K562 (cell line): ENCODE data around the gene PTPRF. TPM values are rescaled to one million over a fixed set of nuclear protein-coding genes. Genes with fewer than 3 reads are reported as not detected.

Experiments
- ATAC-seq: fragments of 200-7000 bp; cut with Tn5 transposase; 3 replicates; pipeline ENCODE4 v1.9.1; 2020; ENCODE audit warnings: moderate library complexity
- BruUV-seq: library from RNA; stranded (reverse); fragments of 400-500 nt; replicated peaks from 2 replicates; lab custom pipeline; 2021; lab: Mats Ljungman, UMichigan
- CTCF ChIA-PET: fragments of 300-600 bp; formaldehyde crosslinking; extraction: SDS; loops from one replicate; lab custom pipeline; 2021; ENCODE audit warnings: low intra/inter-chr PET ratio; lab: Yijun Ruan, JAX
- POLR2A ChIA-PET: fragments of 300-600, 350-650 bp; sonication (Branson Sonifier 250); formaldehyde crosslinking; extraction: SDS; loops from one replicate; lab custom pipeline; 2021; ENCODE audit warnings: antibody characterized with exemption, inconsistent platforms; lab: Yijun Ruan, JAX
- DNase-seq, 4 experiments: peaks; one replicate each; pipeline versions ENCODE4 v3.0.0 to v3.0.0-alpha.2; 2011 to 2018; ENCODE audit warnings: low spot score in 3 of 4, mixed read lengths in 3 of 4; ENCODE audit errors: extremely low read depth in 1 of 4
- FAIRE-seq: peaks from 2 replicates; lab custom pipeline; 2011; peaks lifted over from hg19 to GRCh38; lab: Jason Lieb, UNC
- H2AFZ ChIP-seq: 2 replicates; pipeline ENCODE4 v1.6.0; 2011; ENCODE audit warnings: low read depth, low read length, control low read depth, inconsistent platforms
- H3K27ac ChIP-seq: fragments of 200-600 bp; 3 replicates; pipeline ENCODE4 v1.8.0; 2011; ENCODE audit warnings: low read depth, mild to moderate bottlenecking, control low read depth, inconsistent platforms, low read length, moderate library complexity, mixed read lengths; ENCODE audit errors: extremely low read depth
- H3K27me3 ChIP-seq, 2 experiments: fragments of 300-600 bp in 1 of 2; 2 replicates in 1 of 2; 3 replicates in 1 of 2; pipeline versions ENCODE4 v1.6.0 to v1.8.0; 2011; ENCODE audit warnings: inconsistent platforms in 2 of 2, low read length in 2 of 2, mild to moderate bottlenecking in 1 of 2, mixed read lengths in 1 of 2, moderate library complexity in 1 of 2; ENCODE audit not compliant: control insufficient read depth in 2 of 2, insufficient read depth in 2 of 2
- H3K36me3 ChIP-seq: fragments of 300-600 bp; 3 replicates; pipeline ENCODE4 v1.8.0; 2011; ENCODE audit warnings: mild to moderate bottlenecking, low read length, inconsistent platforms; ENCODE audit not compliant: control insufficient read depth, insufficient read depth
- H3K4me1 ChIP-seq, 2 experiments: fragments of 200-600 bp in 1 of 2; replicated peaks in 1 of 2; 2 replicates in 1 of 2; 3 replicates in 1 of 2; pipeline versions ENCODE4 v1.5.1 to v1.8.0; 2011; ENCODE audit warnings: inconsistent platforms in 2 of 2, low read length in 2 of 2, mild to moderate bottlenecking in 1 of 2, mixed read lengths in 1 of 2, moderate library complexity in 1 of 2; ENCODE audit not compliant: control insufficient read depth in 2 of 2, insufficient read depth in 2 of 2
- H3K4me2 ChIP-seq: 2 replicates; pipeline ENCODE4 v1.6.1; 2011; ENCODE audit warnings: low read length, control low read depth, inconsistent platforms, mixed read lengths; ENCODE audit not compliant: insufficient read depth
- H3K4me3 ChIP-seq: fragments of 200-600 bp; sonication (generic), shearing (Covaris generic); 2 replicates; pipeline ENCODE4 v1.5.1; 2016; ENCODE audit warnings: control low read depth, inconsistent platforms
- H3K79me2 ChIP-seq: fragments of 200-600 bp; 3 replicates; pipeline ENCODE4 v1.8.0; 2011; ENCODE audit warnings: low read length, inconsistent platforms; ENCODE audit not compliant: control insufficient read depth, insufficient read depth
- H3K9ac ChIP-seq, 2 experiments: 2 replicates each; pipeline versions ENCODE4 v1.6.0 to v1.6.1; 2011; ENCODE audit warnings: low read depth in 2 of 2, low read length in 2 of 2, control low read depth in 1 of 2, inconsistent platforms in 1 of 2, mild to moderate bottlenecking in 1 of 2, mixed read lengths in 1 of 2; ENCODE audit not compliant: insufficient read depth in 1 of 2
- H3K9me1 ChIP-seq: one replicate; pipeline ENCODE4 v1.6.0; 2011; ENCODE audit warnings: inconsistent platforms, mild to moderate bottlenecking, low read length, moderate library complexity; ENCODE audit not compliant: control insufficient read depth, insufficient read depth
- H3K9me3 ChIP-seq: replicated peaks from 2 replicates; pipeline ENCODE4 v1.5.1; 2011; ENCODE audit warnings: low read depth, low read length, inconsistent platforms; ENCODE audit not compliant: control insufficient read depth, insufficient read depth
- H4K20me1 ChIP-seq: replicated peaks from 2 replicates; pipeline ENCODE4 v1.6.1; 2011; ENCODE audit warnings: low read length, inconsistent platforms, mixed read lengths; ENCODE audit not compliant: control insufficient read depth, insufficient read depth
- CBFA2T2 ChIP-seq: fragments of 450-650 bp; conservative IDR thresholded peaks from 2 replicates; pipeline ENCODE4 v1.6.1; 2017; ENCODE audit warnings: mild to moderate bottlenecking
- CBX8 ChIP-seq: fragments of 200-600 bp; sonication (generic); IDR thresholded peaks from 2 replicates; pipeline ENCODE4 v1.6.1; 2012; ENCODE audit warnings: borderline replicate concordance, mixed run types, low read depth, mild to moderate bottlenecking, moderate library complexity, mixed read lengths, low read length, control low read depth, inconsistent platforms; ENCODE audit not compliant: poor library complexity, severe bottlenecking; ENCODE audit errors: extremely low read depth
- FOXO4 ChIP-seq: fragments of 450-650 bp; formaldehyde crosslinking; IDR thresholded peaks from 2 replicates; pipeline ENCODE4 v1.4.0; 2020; ENCODE audit warnings: mild to moderate bottlenecking, moderate library complexity
- RBM17 ChIP-seq: fragments of 200-400 bp; formaldehyde crosslinking; IDR thresholded peaks from 2 replicates; pipeline ENCODE4 v1.6.1; 2017; ENCODE audit warnings: low read depth, mild to moderate bottlenecking, low read length, borderline replicate concordance
- RBM34 ChIP-seq: fragments of 200-400 bp; formaldehyde crosslinking; IDR thresholded peaks from 2 replicates; pipeline ENCODE4 v1.6.1; 2018; ENCODE audit warnings: low read length, borderline replicate concordance; ENCODE audit not compliant: insufficient read depth
- RFX5 ChIP-seq: IDR thresholded peaks from 2 replicates; pipeline ENCODE4 v1.6.1; 2011; ENCODE audit warnings: low read depth, mild to moderate bottlenecking, improper control_type of control experiment, low read length
- RNF2 ChIP-seq: sonication (generic); IDR thresholded peaks from 2 replicates; pipeline ENCODE4 v1.6.1; 2016
- SLC30A9 ChIP-seq: fragments of 250-450 bp; sonication (Bioruptor Pico); IDR thresholded peaks from 2 replicates; pipeline ENCODE4 v1.8.0; 2022; ENCODE audit warnings: mild to moderate bottlenecking, moderate library complexity
- ZNF384 ChIP-seq: IDR thresholded peaks from 2 replicates; pipeline ENCODE4 v1.6.1; 2012; ENCODE audit warnings: low read depth, low read length, improper control_type of control experiment
- ZNF583 ChIP-seq: fragments of 250-450 bp; sonication (Bioruptor Pico); IDR thresholded peaks from 2 replicates; pipeline ENCODE4 v1.4.0; 2020
- WGBS: fragments of 100-300 bp; shearing (Covaris generic); methylation state at CpG from one replicate; pipeline ENCODE4 v1.1.6; 2016; ENCODE audit warnings: low coverage, mixed read lengths; ENCODE audit not compliant: insufficient coverage; ENCODE audit errors: missing lambda C conversion rate; 5-methylcytosine and 5-hydroxymethylcytosine counted together
- in situ Hi-C: fragments of 300-500 bp; cut with MboI; formaldehyde crosslinking; loops from 4 replicates; pipeline ENCODE4 v1.15.0; 2018; ENCODE audit warnings: inconsistent platforms, mixed read lengths
- intact Hi-C: fragments of 100-400 bp; cut with micrococcal nuclease; formaldehyde crosslinking; loops from 2 replicates; pipeline ENCODE4 v1.14.2; 2022
- polyA plus RNA-seq, 8 experiments: library from polyadenylated mRNA; depleted of rRNA in 4 of 8; stranded (reverse) in 5 of 8; unstranded in 3 of 8; fragments of >200 nt; fragmentation: Nextera tagmentation in 2 of 8; fragmentation: Illumina TruSeq in 1 of 8; extraction: Ambion mirVana in 2 of 8; extraction: Trizol in 1 of 8; gene quantifications; 2 replicates each; pipeline versions ENCODE4 v1.2.1 to v1.2.3, GENCODE V29; 2011 to 2014; ENCODE audit warnings: inconsistent platforms in 1 of 8, missing spikeins in 1 of 8
- total RNA-seq, 7 experiments: library from RNA; depleted of rRNA in 6 of 7; stranded (reverse); fragments of >200 nt in 6 of 7; fragmentation: Illumina TruSeq in 2 of 7; extraction: Trizol in 2 of 7; gene quantifications; 2 replicates each; pipeline versions ENCODE4 v1.2.1 to v1.2.3, GENCODE V29; 2011 to 2021; ENCODE audit warnings: low replicate concordance in 1 of 7
- TF ChIP-seq, protein P1 (sequence below), 2 experiments: fragments of 450-650 bp; formaldehyde crosslinking in 1 of 2; IDR thresholded peaks; 2 replicates each; pipeline versions ENCODE4 v1.4.0 to v1.6.1; 2014 to 2020; ENCODE audit warnings: mild to moderate bottlenecking in 2 of 2, borderline replicate concordance in 1 of 2, low read depth in 1 of 2
- TF ChIP-seq, protein P2 (sequence below), 2 experiments: fragments of 450-650 bp; conservative IDR thresholded peaks; 2 replicates each; pipeline ENCODE4 v1.6.1; 2017; ENCODE audit warnings: mild to moderate bottlenecking in 2 of 2, moderate library complexity in 2 of 2

The PTPRF gene
- total and polyA plus RNA-seq, 9 of the 15 experiments (the other 6 are each of a cell fraction or from before 2014, with no cell fraction given), result 0.13 to 4.3 (median 1.1) TPM

DNA sequence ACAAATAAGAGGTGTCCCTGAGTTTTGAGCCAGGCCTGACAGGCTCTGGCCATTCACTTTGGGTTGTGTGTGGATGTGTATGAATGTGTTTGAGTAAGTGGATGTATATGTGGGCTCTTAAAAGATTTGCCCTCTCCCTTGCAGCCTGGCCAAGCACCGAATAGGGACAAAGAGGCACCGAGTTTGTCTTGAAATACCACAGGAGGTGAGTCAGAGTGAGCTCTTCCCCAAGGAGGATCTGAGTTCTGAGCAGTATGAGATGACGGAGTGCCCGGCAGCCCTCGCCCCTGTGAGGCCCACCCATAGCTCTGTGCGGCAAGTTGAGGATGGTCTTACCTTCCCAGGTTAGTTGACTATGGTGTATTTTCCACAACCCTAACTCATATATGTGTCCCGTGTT is 138.3 kb downstream of the PTPRF start:
- FAIRE-seq, result no peak
- H3K4me3 ChIP-seq, result no peak overlapping the region
- no peak overlapping the region for H2AFZ ChIP-seq
- H3K27ac ChIP-seq, result no peak overlapping the region
- H3K9me1 ChIP-seq, result no peaks in the 10 kb centered on the region
- H3K27me3 ChIP-seq, result no peaks in the 10 kb centered on the region
- no peak for ATAC-seq
- H3K9me3 ChIP-seq, result no peaks in the 10 kb centered on the region
- H3K36me3 ChIP-seq, result peaks cover 90% of the 10 kb centered on the region
- intact Hi-C loops, result no loop called here
- H3K4me2 ChIP-seq, result no peak overlapping the region
- BruUV-seq, result no TSS peak
- in situ Hi-C loops, result no loop called here
- whole genome bisulfite sequencing, result 92% methylated on average over 7 of the region's 7 CpGs
- CTCF ChIA-PET, result no interaction called here
- no peaks in the 10 kb centered on the region for H3K4me1 ChIP-seq
- no peak overlapping the region for H3K9ac ChIP-seq
- no peaks in the 10 kb centered on the region for H3K79me2 ChIP-seq
- no peak for DNase-seq
- POLR2A ChIA-PET, result interaction anchor here (0.9 to 3.1 kb wide), 3 partner anchors 9 to 16 kb away, joined by 3 to 12 read pairs (median 4); no protein-coding TSS in a partner anchor
- H4K20me1 ChIP-seq, result no peaks in the 10 kb centered on the region
- TF ChIP-seq CBFA2T2 (no peak), ZNF384 (no peak), SLC30A9 (CRISPR knock-in tag) (no peak), ZNF583 (no peak), FOXO4 (CRISPR knock-in tag) (no peak), RBM34 (no peak), RNF2 (no peak), CBX8 (no peak), RBM17 (no peak), RFX5 (no peak)
- TF ChIP-seq, protein P1, sequence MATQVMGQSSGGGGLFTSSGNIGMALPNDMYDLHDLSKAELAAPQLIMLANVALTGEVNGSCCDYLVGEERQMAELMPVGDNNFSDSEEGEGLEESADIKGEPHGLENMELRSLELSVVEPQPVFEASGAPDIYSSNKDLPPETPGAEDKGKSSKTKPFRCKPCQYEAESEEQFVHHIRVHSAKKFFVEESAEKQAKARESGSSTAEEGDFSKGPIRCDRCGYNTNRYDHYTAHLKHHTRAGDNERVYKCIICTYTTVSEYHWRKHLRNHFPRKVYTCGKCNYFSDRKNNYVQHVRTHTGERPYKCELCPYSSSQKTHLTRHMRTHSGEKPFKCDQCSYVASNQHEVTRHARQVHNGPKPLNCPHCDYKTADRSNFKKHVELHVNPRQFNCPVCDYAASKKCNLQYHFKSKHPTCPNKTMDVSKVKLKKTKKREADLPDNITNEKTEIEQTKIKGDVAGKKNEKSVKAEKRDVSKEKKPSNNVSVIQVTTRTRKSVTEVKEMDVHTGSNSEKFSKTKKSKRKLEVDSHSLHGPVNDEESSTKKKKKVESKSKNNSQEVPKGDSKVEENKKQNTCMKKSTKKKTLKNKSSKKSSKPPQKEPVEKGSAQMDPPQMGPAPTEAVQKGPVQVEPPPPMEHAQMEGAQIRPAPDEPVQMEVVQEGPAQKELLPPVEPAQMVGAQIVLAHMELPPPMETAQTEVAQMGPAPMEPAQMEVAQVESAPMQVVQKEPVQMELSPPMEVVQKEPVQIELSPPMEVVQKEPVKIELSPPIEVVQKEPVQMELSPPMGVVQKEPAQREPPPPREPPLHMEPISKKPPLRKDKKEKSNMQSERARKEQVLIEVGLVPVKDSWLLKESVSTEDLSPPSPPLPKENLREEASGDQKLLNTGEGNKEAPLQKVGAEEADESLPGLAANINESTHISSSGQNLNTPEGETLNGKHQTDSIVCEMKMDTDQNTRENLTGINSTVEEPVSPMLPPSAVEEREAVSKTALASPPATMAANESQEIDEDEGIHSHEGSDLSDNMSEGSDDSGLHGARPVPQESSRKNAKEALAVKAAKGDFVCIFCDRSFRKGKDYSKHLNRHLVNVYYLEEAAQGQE (IDR thresholded peaks at IDR 0.05; ENCODE audit: borderline replicate concordance), result no peak
- TF ChIP-seq, protein P1 (CRISPR knock-in tag; IDR thresholded peaks at IDR 0.05; ENCODE audit: low read depth), result no peak
- TF ChIP-seq, protein P2, sequence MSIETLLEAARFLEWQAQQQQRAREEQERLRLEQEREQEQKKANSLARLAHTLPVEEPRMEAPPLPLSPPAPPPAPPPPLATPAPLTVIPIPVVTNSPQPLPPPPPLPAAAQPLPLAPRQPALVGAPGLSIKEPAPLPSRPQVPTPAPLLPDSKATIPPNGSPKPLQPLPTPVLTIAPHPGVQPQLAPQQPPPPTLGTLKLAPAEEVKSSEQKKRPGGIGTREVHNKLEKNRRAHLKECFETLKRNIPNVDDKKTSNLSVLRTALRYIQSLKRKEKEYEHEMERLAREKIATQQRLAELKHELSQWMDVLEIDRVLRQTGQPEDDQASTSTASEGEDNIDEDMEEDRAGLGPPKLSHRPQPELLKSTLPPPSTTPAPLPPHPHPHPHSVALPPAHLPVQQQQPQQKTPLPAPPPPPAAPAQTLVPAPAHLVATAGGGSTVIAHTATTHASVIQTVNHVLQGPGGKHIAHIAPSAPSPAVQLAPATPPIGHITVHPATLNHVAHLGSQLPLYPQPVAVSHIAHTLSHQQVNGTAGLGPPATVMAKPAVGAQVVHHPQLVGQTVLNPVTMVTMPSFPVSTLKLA (conservative IDR thresholded peaks at IDR 0.05), result no peak
